ENCODE data around the gene GNAQ. TPM values are rescaled to one million over a fixed set of nuclear protein-coding genes. Genes with fewer than 3 reads are reported as not detected.

The GNAQ gene
- polyA plus RNA-seq, 3 donors = 8.3 to 51.0 (median 9.6) TPM

- no peak overlapping the region for H3K4me2 ChIP-seq (replicated peaks; ENCODE audit: extremely low read depth, low read length, poor library complexity, severe bottlenecking)
- Mint-ChIP-seq H3K27me3 (ENCODE audit: low read depth in 3 of 3) (no peaks in the 10 kb centered on the region), H3K36me3 (peaks cover 7% of the 10 kb centered on the region in 2 donors), H3K27ac (peak overlapping the region in 2 of 7 donors; percentile 4 to 25), H3K4me3 (no peak overlapping the region), H3K4me1 (peaks cover 42% of the 10 kb centered on the region), H3K9me3 (no peaks in the 10 kb centered on the region)
- peaks cover 38 to 55% of the 10 kb centered on the region in 2 donors for H3K4me1 ChIP-seq (ENCODE audit: control insufficient read depth in 1 of 2, insufficient read depth in 2 of 2, low read length in 2 of 2)
- no peak overlapping the region for H3K9ac ChIP-seq (ENCODE audit: insufficient read depth, low read length, poor library complexity, severe bottlenecking)
- no peak overlapping the region for H3K4me3 ChIP-seq (replicated peaks in 1 of 3; ENCODE audit: low read depth in 2 of 3, low read length in 3 of 3)
- no peaks in the 10 kb centered on the region for H3K9me3 ChIP-seq (replicated peaks in 1 of 2; ENCODE audit: control insufficient read depth in 1 of 2, insufficient read depth in 1 of 2, low read length in 2 of 2)
- H3K79me2 ChIP-seq (ENCODE audit: insufficient read depth, low read length) = peaks cover 75% of the 10 kb centered on the region
- no peak overlapping the region for H2AFZ ChIP-seq (ENCODE audit: insufficient read depth, low read depth, low read length, poor library complexity, severe bottlenecking)
- no peaks in the 10 kb centered on the region for H3K27me3 ChIP-seq (ENCODE audit: control insufficient read depth in 2 of 2, insufficient read depth in 2 of 2, low read length in 2 of 2)
- peaks cover 0 to 23% of the 10 kb centered on the region in 2 donors for H3K36me3 ChIP-seq (replicated peaks in 1 of 2; ENCODE audit: control insufficient read depth in 1 of 2, insufficient read depth in 2 of 2, low read length in 2 of 2)
- intact Hi-C loops (cut with micrococcal nuclease) = no loop called here
- H3K27ac ChIP-seq (ENCODE audit: low read depth in 1 of 2, low read length in 2 of 2) = peak overlapping the region in 1 of 2 donors; percentile 27
- TF ChIP-seq CTCF (IDR thresholded peaks at IDR 0.05) = no peak
- no CpG with 5 or more reads among the region's 1 CpG for WGBS (ENCODE audit: insufficient coverage)
- peaks cover 96% of the 10 kb centered on the region for H4K20me1 ChIP-seq (ENCODE audit: insufficient read depth, low read length)
- no peak for DNase-seq
Observed at GRCh38 chr9:77854916-77855311, 176.7 kb downstream of the GNAQ start.

- Histone ChIP-seq H3K4me1 (ENCODE audit: control insufficient read depth in 1 of 2, insufficient read depth in 2 of 2, low read length in 2 of 2) (peaks cover 43 to 60% of the 10 kb centered on the region in 2 donors), H3K4me2 (replicated peaks; ENCODE audit: extremely low read depth, low read length, poor library complexity, severe bottlenecking) (no peak overlapping the region), H3K4me3 (replicated peaks in 1 of 3; ENCODE audit: low read depth in 2 of 3, low read length in 3 of 3) (no peak overlapping the region), H3K27ac (ENCODE audit: low read depth in 1 of 2, low read length in 2 of 2) (peak overlapping the region in 1 of 2 donors; percentile 27), H3K27me3 (ENCODE audit: control insufficient read depth in 2 of 2, insufficient read depth in 2 of 2, low read length in 2 of 2) (no peaks in the 10 kb centered on the region), H3K36me3 (replicated peaks in 1 of 2; ENCODE audit: control insufficient read depth in 1 of 2, insufficient read depth in 2 of 2, low read length in 2 of 2) (peaks cover 0 to 19% of the 10 kb centered on the region in 2 donors), H3K9ac (ENCODE audit: insufficient read depth, low read length, poor library complexity, severe bottlenecking) (no peak overlapping the region), H3K79me2 (ENCODE audit: insufficient read depth, low read length) (peaks cover 76% of the 10 kb centered on the region), H4K20me1 (ENCODE audit: insufficient read depth, low read length) (peaks cover 96% of the 10 kb centered on the region), H3K9me3 (replicated peaks in 1 of 2; ENCODE audit: control insufficient read depth in 1 of 2, insufficient read depth in 1 of 2, low read length in 2 of 2) (no peaks in the 10 kb centered on the region), H2AFZ (ENCODE audit: insufficient read depth, low read depth, low read length, poor library complexity, severe bottlenecking) (no peak overlapping the region)
- Mint-ChIP-seq H3K4me3 (no peak overlapping the region), H3K27ac (no peak overlapping the region), H3K9me3 (no peaks in the 10 kb centered on the region), H3K36me3 (peaks cover 7% of the 10 kb centered on the region in 2 donors), H3K27me3 (ENCODE audit: low read depth in 3 of 3) (no peaks in the 10 kb centered on the region), H3K4me1 (peaks cover 42% of the 10 kb centered on the region)
- 13% methylated on average over 2 of the region's 4 CpGs for WGBS (ENCODE audit: insufficient coverage)
- no peak for TF ChIP-seq CTCF (IDR thresholded peaks at IDR 0.05)
- intact Hi-C loops (cut with micrococcal nuclease) = no loop called here
- no peak for DNase-seq
Observed at GRCh38 chr9:77854258-77854915, 177.2 kb downstream of the GNAQ start.

Data from CD14-positive monocyte (primary cell).